HG03558 (cell line): ENCODE results near the gene TCN1.
"Not testable (repeated sequence)": the region's sequence is repeated elsewhere in the genome, so short reads cannot be mapped to it uniquely, and the experiment has no call there.

ENCODE experiments used
- ATAC-seq: cut with Tn5 transposase; IDR thresholded peaks from one replicate; pipeline ENCODE4 v1.9.1; 2021; ENCODE audit warnings: moderate number of reproducible peaks; ENCODE audit not compliant: unreplicated experiment; ENCODE audit errors: extremely low read depth

Gene TCN1

DNA sequence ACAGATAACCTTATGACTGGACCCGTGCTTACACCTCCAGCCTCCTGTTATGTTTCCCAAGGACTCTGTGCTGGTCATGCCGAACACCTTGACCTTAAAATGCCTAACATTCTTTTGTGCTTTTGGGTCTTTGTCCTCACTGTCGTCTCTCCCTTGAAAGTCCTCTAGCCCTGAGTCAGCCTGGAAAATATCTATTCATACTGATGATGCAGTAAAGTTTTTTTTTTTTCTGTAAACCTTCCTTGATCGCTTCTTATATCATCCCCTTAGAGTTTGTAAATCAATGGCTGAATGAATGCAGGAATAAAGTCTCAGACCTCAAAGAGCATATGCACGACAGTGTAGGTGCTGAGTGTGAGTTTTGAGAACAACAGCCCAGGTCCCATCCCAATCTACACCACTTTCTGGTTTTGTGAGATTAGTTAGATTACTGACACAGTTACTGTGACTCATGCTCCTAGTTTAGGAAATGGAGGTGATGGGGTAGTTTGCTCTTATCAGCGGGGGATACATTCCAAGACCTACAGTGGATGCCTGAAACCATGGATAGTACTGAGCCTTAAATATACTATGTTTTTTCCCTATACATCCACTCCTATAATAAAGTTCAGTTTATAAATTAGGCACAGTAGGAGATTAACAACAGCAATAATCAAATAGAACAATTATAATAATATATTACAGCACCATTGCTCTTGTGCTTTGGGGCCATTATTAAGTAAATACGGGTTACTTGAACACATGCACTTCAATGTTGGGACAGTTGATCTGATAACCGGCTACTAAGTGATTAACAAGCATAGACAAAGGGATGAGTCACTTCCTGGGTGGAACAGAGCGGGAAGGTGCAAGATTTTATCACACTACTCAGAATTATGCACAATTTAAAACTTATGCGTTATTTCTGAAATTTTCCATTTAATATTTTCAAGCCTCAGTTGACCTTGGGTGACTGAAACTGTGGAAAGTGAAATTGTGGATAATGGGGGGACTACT is 8.6 kb downstream of the TCN1 start:
- no peak for ATAC-seq

DNA sequence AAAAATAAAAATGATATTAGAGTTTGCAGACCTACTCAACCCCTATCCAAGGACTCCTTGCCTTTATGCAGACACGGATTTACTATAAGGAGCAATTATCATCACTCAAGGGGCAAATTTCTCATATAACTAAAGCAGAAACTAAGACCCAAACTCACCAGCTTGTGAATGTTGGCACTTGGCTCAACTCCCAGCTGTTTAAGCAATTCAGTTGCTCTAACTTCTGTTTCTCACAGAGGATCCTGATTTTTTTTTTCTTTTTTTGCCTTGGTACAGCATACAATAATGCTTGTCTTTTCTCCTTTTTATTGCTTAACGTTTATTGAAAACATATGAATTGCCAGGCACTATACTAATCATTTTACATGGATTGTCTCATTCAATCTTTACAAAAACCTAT is 11.4 kb downstream of the TCN1 start:
- no peak for ATAC-seq

GRCh38 chr11:59851416-59851815 is 14.9 kb downstream of the TCN1 start:
- ATAC-seq = not testable (repeated sequence)

DNA sequence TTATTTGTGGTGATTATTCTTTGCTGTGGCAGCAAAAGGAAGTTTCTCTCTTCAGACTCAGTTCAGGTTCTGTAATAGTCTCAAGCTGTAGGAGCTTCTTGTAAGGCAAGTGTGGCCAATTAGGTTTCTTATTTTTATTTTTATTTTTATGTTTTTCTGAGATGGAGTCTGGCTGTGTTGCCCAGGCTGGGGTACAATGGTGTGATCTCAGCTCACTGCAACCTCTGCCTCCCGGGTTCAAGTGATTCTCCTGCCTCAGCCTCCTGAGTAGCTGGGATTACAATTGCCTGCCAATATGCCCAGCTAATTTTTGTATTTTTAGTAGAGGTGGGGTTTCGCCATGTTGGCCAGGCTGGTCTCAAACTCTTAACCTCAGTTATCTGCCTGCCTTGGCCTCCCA is 16.7 kb downstream of the TCN1 start:
- ATAC-seq = not testable (repeated sequence)

DNA sequence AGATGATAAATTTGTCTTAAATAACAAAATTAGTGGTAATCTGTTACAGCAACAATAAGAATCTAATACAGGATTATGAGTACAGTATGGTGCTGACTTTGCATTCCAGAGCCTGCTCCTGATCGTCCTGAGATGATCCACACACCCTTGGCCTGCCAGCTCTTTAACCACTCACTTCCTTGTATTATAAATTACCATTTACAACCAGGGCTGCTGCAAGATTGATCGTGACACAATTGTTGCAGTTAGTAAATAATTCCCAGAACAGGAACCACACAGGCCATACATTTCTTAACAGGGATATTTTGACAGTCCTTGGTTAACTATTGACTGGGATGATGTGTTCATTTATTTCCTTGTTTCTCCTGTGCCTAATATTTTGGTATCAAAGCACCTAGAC is 17.2 kb downstream of the TCN1 start:
- ATAC-seq = peak; percentile 65

DNA sequence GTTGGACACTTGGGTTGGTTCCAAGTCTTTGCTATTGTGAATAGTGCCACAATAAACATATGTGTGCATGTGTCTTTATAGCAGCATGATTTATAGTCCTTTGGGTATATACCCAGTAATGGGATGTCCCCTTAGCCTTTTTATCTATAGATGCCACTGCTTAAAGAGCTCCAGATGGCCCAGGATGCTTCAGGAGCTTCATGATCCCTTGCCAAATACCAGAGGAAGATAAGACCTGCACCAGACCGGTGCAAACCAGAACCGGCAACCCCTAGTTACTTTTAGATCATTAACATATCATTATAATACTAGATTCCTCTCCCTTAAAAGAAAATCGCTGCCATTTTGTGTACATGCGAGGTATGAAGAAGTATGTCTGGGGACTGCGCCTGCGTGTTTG is 17.8 kb downstream of the TCN1 start:
- not testable (repeated sequence) for ATAC-seq

GRCh38 chr11:59847626-59848025 is 18.7 kb downstream of the TCN1 start:
- no peak for ATAC-seq

DNA sequence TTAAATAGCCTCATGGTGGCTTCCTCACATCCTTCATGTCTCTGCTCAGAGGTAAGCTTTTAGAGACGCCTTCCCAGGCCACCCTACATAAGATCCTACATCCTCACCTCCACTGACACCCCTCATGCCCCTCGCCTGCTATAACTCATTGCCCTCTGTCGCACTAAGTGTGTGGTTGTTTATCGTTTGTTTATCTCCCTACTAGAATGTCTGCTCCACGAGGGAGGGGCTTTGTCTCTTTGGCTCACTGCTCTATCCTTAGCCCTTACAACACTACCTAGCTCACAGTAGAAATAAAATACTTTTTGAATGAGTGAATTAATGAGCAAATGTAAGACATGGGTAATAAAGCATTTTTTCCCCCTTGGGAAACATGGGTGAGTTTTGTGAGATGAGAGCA is 19.7 kb downstream of the TCN1 start:
- ATAC-seq = no peak

GRCh38 chr11:59845399-59845798 is 20.9 kb downstream of the TCN1 start, which contains the start of gene CBLIF:
CBLIF (minus strand) TSS chr11:59845499; CDS start chr11:59845453, 46 bp downstream.
- no peak for ATAC-seq

DNA sequence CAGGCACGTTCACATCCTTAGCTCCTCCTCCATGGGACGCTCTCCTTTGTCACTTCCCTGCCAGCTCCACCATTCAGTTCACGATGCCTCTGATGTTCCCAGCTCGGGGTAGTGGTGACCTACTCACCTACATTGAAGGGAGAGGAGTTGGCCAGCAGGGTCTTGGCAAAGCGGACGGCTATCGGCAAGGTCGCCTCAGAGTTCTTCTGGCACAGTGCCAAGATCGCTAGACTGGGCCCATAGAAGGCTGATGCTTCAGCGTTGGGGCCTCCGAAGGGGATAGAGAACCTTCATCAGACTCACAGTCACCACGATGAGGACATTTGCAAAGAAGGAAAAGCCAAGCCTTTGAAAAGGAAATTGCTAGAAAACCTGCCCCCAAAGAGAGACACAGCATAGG is 24.0 kb downstream of the TCN1 start:
- ATAC-seq = no peak

DNA sequence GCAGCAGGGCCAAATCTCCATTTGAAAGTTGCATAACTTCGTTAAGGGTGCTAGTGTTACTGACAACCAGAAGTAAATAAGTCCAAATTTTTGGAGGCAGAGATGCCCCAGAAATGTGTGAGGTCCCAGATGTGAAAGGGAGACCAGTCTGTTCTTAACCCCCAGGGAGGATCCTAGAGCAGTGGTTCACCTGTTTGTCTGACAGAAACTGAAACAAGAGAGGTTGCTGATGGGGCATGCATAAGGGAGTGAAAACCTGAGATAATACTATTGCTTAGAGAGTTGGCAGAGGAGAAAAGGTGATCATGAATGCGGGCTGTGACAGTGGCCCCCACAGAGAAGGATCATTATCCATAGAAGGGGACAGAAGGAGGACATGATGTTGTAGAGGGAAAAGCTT is 24.8 kb downstream of the TCN1 start:
- no peak for ATAC-seq

DNA sequence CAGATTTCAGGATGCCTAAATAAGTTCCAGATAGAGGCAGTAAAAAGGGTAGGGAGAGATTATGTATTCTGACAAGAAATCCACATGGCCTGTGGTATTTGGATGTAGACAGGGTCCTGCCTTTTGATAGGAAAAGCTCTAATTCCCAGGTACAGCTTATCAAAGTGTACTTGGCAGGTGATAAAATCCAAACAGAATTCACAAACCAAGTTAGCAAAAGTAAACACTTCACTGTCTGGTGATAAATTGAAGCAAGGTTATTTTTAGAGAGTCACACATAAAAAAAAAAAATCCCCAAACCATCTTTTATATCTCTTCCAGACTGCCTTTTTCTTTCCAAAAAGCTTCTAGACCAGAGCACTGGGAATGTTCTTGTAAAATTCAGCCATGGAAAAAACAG is 26.7 kb downstream of the TCN1 start:
- no peak for ATAC-seq

GRCh38 chr11:59833602-59834001 is 32.7 kb downstream of the TCN1 start:
- no peak for ATAC-seq

DNA sequence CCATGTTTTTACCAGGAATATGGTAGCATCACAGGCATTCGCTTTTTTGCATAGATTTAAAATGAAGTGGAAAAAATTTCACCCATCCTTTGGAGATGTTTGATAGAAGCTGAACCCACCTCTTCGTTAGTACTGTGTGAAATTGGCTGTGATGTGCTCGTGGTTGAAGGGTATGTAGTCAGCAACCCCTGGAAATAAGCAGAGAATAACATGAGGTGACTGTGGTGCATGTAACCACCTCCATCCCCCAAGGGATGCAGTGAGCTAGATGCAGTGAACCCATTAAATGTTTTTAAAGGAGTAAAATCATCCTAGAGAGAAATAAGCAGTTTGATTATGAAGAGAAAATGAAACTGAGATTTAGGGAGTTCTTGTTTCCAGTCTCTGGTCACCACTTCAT is 36.9 kb downstream of the TCN1 start:
- no peak for ATAC-seq

- ATAC-seq = no peak
Measured at GRCh38 chr11:59822989-59823566, 43.2 kb downstream of the TCN1 start.

GRCh38 chr11:59818572-59818971 is 47.7 kb downstream of the TCN1 start:
- no peak for ATAC-seq

DNA sequence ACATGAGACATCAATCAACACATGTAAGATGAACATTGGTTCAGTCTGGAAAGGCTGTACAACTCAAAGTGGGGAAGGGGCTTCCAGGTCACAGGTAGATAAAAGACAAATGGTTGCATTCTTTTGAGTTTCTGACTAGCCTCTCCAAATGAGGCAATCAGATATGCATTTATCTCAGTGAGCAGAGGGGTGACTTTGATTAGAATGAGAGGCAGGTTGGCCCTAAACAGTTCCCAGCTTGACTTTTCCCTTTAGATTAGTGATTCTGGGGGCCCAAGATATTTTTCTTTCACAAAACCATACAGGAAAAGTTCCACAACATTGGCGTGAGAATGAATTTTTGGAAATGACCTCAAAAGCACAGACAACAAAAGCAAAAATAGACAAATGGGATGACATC is 49.9 kb downstream of the TCN1 start:
- not testable (repeated sequence) for ATAC-seq

DNA sequence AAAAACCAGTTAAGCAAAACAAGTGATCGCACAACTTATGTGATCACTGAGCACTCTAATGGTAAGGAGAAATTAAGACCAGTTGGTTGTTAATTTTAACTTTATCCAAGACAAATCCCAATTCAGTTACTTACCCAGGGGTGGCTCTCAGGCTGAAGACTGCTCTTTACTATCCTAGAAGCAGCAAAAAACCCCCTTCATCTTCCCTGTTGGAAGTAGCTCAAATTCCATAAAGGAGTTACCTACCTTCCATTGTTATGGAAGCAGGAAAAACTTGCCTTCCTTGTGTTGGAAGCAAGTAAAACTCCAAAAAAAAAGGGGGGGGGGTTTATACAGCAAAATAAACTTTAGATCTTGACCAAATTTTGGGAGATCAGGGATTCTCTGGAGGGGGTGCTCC is 50.5 kb downstream of the TCN1 start:
- no peak for ATAC-seq

- ATAC-seq = no peak
Measured at GRCh38 chr11:59814021-59814420, 52.3 kb downstream of the TCN1 start.

- ATAC-seq = no peak
Measured at GRCh38 chr11:59813364-59813763, 52.9 kb downstream of the TCN1 start.

DNA sequence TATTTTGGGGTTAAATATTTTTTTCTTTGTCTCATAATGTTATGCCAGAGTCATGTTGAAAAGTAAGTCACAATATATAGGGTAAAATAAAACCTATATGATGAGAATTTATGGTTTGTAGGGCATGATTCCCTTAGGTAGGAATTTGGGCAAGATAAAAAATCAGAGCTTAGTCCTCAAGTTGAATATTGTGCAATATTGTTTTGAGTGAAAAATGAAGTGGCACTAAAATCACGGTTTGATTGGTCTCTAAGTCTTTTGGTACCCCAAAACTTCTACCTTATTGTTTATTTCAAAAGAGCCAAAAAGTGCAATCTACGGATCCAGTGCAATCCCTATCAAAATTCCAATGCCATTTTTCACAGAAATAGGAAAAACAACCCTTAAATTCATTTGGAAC is 54.1 kb downstream of the TCN1 start:
- no peak for ATAC-seq

DNA sequence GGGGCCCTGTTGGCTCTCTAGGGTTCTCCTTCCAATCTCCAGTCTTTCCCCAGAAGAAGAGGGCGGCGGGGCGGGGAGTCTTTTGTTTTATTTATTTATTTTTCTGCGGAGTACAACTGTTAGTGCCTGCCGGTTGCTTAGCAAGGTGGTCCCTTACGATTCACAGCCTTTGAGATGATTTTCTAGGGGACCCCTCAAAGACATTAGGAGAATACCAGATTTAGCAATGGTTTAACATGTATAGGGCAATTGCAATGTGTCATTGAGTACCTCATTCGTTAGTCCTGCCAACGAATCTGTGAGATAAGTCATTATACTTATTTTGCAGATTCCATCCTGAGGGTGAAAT is 55.4 kb downstream of the TCN1 start:
- no peak for ATAC-seq
